K562 (cell line): ENCODE data around the gene ELMO1. TPM values are rescaled to one million over a fixed set of nuclear protein-coding genes. Genes with fewer than 3 reads are reported as not detected.
A peak's percentile ranks its signal among the peaks of the same experiment; 100 is the strongest.

ENCODE experiments used
- DPF2 ChIP-seq: fragments of 450-650 bp; IDR thresholded peaks from 2 replicates; pipeline ENCODE4 v1.6.1; 2016
- EP300 ChIP-seq: IDR thresholded peaks from 2 replicates; pipeline ENCODE4 v1.6.1; 2012; ENCODE audit warnings: low read length, improper control_type of control experiment
- GTF2E2 ChIP-seq: fragments of 200-800 bp; sonication (Bioruptor generic); IDR thresholded peaks from 2 replicates; pipeline ENCODE4 v1.6.1; 2016; ENCODE audit warnings: missing genetic modification characterization, missing compliant biosample characterization
- MAFK ChIP-seq: IDR thresholded peaks from 2 replicates; pipeline ENCODE4 v1.6.1; 2011; ENCODE audit warnings: low read length, improper control_type of control experiment
- MXI1 ChIP-seq: IDR thresholded peaks from 2 replicates; pipeline ENCODE4 v1.6.1; 2011; ENCODE audit warnings: low read depth, mild to moderate bottlenecking, improper control_type of control experiment, low read length
- MYNN ChIP-seq, 2 experiments: sonication (generic); formaldehyde crosslinking in 1 of 2; IDR thresholded peaks; 2 replicates each; pipeline versions ENCODE4 v1.5.0 to v1.6.1; 2016 to 2020; ENCODE audit warnings: antibody characterized with exemption in 1 of 2, missing genetic modification reagents in 1 of 2
- PRPF4 ChIP-seq: fragments of 200-400 bp; formaldehyde crosslinking; IDR thresholded peaks from one replicate; pipeline ENCODE4 v1.6.1; 2017; ENCODE audit warnings: low read length, low read depth, mild to moderate bottlenecking; ENCODE audit not compliant: insufficient read depth, poor library complexity, severe bottlenecking
- RCOR1 ChIP-seq, 2 experiments: IDR thresholded peaks; 2 replicates each; pipeline ENCODE4 v1.6.1; 2012; ENCODE audit warnings: low read depth in 2 of 2, low read length in 2 of 2, borderline replicate concordance in 1 of 2, improper control_type of control experiment in 1 of 2
- RFX5 ChIP-seq: IDR thresholded peaks from 2 replicates; pipeline ENCODE4 v1.6.1; 2011; ENCODE audit warnings: low read depth, mild to moderate bottlenecking, improper control_type of control experiment, low read length
- RHOXF2B ChIP-seq: fragments of 250-450 bp; sonication (Bioruptor Pico); conservative IDR thresholded peaks from 2 replicates; pipeline ENCODE4 v1.5.1; 2021
- SIRT6 ChIP-seq: IDR thresholded peaks from one replicate; pipeline ENCODE4 v1.6.1; 2012; ENCODE audit warnings: low read depth, mild to moderate bottlenecking, control low read depth, inconsistent platforms, low read length, moderate library complexity
- SMAD4 ChIP-seq: fragments of 250-450 bp; sonication (Bioruptor Pico); conservative IDR thresholded peaks from 2 replicates; pipeline ENCODE4 v1.8.0; 2021; ENCODE audit warnings: inconsistent platforms, mild to moderate bottlenecking, moderate library complexity
- SMARCB1 ChIP-seq: IDR thresholded peaks from 2 replicates; pipeline ENCODE4 v1.6.1; 2011; ENCODE audit warnings: improper control_type of control experiment, low read depth; ENCODE audit not compliant: insufficient read length
- U2AF1 ChIP-seq: fragments of 200-400 bp; formaldehyde crosslinking; optimal IDR thresholded peaks from 2 replicates; pipeline ENCODE3; 2017; ENCODE audit warnings: mild to moderate bottlenecking, low read depth, low read length, moderate library complexity
- ZNF551 ChIP-seq: fragments of 250-450 bp; sonication (Bioruptor Pico); IDR thresholded peaks from 2 replicates; pipeline ENCODE4 v1.5.0; 2021; ENCODE audit warnings: mild to moderate bottlenecking, moderate library complexity
- ZNF699 ChIP-seq: fragments of 250-450 bp; sonication (Bioruptor Pico); IDR thresholded peaks from 2 replicates; pipeline ENCODE4 v1.8.0; 2021; ENCODE audit warnings: mild to moderate bottlenecking, moderate library complexity; ENCODE audit not compliant: insufficient replicate concordance
- polyA plus RNA-seq, 8 experiments: library from polyadenylated mRNA; depleted of rRNA in 4 of 8; stranded (reverse) in 5 of 8; unstranded in 3 of 8; fragments of >200 nt; fragmentation: Nextera tagmentation in 2 of 8; fragmentation: Illumina TruSeq in 1 of 8; extraction: Ambion mirVana in 2 of 8; extraction: Trizol in 1 of 8; gene quantifications; 2 replicates each; pipeline versions ENCODE4 v1.2.1 to v1.2.3, GENCODE V29; 2011 to 2014; ENCODE audit warnings: inconsistent platforms in 1 of 8, missing spikeins in 1 of 8
- total RNA-seq, 7 experiments: library from RNA; depleted of rRNA in 6 of 7; stranded (reverse); fragments of >200 nt in 6 of 7; fragmentation: Illumina TruSeq in 2 of 7; extraction: Trizol in 2 of 7; gene quantifications; 2 replicates each; pipeline versions ENCODE4 v1.2.1 to v1.2.3, GENCODE V29; 2011 to 2021; ENCODE audit warnings: low replicate concordance in 1 of 7
- TF ChIP-seq, protein P1 (sequence below): fragments of 450-650 bp; formaldehyde crosslinking; IDR thresholded peaks from 2 replicates; pipeline ENCODE4 v1.4.0; 2022; ENCODE audit warnings: missing genetic modification characterization
- TF ChIP-seq, protein P2 (sequence below), 2 experiments: fragments of 450-650 bp; conservative IDR thresholded peaks; 2 replicates each; pipeline ENCODE4 v1.6.1; 2017; ENCODE audit warnings: mild to moderate bottlenecking in 2 of 2, moderate library complexity in 2 of 2
- TF ChIP-seq, protein P3 (sequence below): fragments of 250-450 bp; sonication (Bioruptor Pico); IDR thresholded peaks from 2 replicates; pipeline ENCODE4 v1.8.0; 2021; ENCODE audit warnings: mild to moderate bottlenecking, moderate library complexity
- TF ChIP-seq, protein P4 (sequence below): sonication (generic); formaldehyde crosslinking; IDR thresholded peaks from 2 replicates; pipeline ENCODE4 v1.8.1; 2023; ENCODE audit warnings: mild to moderate bottlenecking, missing genetic modification reagents
- TF ChIP-seq, protein P5 (sequence below): fragments of 250-450 bp; sonication (Bioruptor Pico); IDR thresholded peaks from 2 replicates; pipeline ENCODE4 v1.8.0; 2021; ENCODE audit warnings: borderline replicate concordance, mild to moderate bottlenecking, moderate library complexity; ENCODE audit not compliant: poor library complexity, severe bottlenecking

ELMO1 gene
- total and polyA plus RNA-seq, 9 of the 15 experiments (the other 6 are each of a cell fraction or from before 2014, with no cell fraction given): 0.36 to 7.2 (median 3.6) TPM

DNA sequence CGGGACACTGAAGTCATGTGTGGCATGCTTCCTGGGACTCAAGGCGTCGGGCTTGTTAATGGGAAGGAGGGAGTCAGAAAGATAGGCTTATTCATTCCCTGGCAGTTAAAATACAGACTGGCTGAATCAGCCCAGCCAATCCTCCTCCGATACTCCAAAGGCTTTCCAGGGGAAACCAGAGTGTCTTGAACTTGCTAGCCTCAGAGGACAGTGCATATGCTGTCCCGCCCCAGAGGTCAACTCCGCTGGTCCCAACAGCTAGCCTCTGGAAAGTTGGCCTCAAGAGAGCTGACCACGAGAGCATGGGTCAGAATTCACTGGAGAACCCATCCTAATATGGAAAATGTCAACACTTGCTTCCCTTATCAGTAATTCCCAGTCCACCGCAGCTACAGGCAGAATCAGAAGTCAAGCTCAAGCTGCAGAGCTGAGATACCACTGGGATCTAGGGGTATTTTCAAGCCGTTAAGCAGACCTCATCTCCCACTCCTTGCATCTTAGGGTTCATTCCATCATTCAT lies 43.0 kb downstream of the ELMO1 start (continued):
- TF ChIP-seq RCOR1 (IDR thresholded peaks at IDR 0.05; ENCODE audit: borderline replicate concordance in 1 of 2, low read depth in 2 of 2, low read length in 2 of 2) (peak in 1 of 2 experiments; percentile 77; a peak in 1 of 4 replicates), SMAD4 (CRISPR knock-in tag) (no peak), RHOXF2B (no peak), MAFK (peak; percentile 3; the same call in 1 of the 2 replicates), MXI1 (no peak), RFX5 (no peak), SIRT6 (no peak), EP300 (peak; percentile 86), GTF2E2 (tag) (no peak), PRPF4 (no peak), SMARCB1 (no peak), ZNF699 (CRISPR knock-in tag) (no peak), MYNN (IDR thresholded peaks at IDR 0.05) (no peak), MYNN (CRISPR knock-in tag; IDR thresholded peaks at IDR 0.05) (no peak), DPF2 (0 out of 2 replicates have a peak, but pooled peaks have one; percentile 37), U2AF1 (no peak), ZNF551 (CRISPR knock-in tag) (no peak)
- TF ChIP-seq, protein P1, sequence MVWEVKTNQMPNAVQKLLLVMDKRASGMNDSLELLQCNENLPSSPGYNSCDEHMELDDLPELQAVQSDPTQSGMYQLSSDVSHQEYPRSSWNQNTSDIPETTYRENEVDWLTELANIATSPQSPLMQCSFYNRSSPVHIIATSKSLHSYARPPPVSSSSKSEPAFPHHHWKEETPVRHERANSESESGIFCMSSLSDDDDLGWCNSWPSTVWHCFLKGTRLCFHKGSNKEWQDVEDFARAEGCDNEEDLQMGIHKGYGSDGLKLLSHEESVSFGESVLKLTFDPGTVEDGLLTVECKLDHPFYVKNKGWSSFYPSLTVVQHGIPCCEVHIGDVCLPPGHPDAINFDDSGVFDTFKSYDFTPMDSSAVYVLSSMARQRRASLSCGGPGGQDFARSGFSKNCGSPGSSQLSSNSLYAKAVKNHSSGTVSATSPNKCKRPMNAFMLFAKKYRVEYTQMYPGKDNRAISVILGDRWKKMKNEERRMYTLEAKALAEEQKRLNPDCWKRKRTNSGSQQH (CRISPR knock-in tag): no peak
- TF ChIP-seq, protein P2, sequence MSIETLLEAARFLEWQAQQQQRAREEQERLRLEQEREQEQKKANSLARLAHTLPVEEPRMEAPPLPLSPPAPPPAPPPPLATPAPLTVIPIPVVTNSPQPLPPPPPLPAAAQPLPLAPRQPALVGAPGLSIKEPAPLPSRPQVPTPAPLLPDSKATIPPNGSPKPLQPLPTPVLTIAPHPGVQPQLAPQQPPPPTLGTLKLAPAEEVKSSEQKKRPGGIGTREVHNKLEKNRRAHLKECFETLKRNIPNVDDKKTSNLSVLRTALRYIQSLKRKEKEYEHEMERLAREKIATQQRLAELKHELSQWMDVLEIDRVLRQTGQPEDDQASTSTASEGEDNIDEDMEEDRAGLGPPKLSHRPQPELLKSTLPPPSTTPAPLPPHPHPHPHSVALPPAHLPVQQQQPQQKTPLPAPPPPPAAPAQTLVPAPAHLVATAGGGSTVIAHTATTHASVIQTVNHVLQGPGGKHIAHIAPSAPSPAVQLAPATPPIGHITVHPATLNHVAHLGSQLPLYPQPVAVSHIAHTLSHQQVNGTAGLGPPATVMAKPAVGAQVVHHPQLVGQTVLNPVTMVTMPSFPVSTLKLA (conservative IDR thresholded peaks at IDR 0.05): 0 out of 4 replicates have a peak, but pooled peaks have one; percentile 25 to 30
- TF ChIP-seq, protein P3, sequence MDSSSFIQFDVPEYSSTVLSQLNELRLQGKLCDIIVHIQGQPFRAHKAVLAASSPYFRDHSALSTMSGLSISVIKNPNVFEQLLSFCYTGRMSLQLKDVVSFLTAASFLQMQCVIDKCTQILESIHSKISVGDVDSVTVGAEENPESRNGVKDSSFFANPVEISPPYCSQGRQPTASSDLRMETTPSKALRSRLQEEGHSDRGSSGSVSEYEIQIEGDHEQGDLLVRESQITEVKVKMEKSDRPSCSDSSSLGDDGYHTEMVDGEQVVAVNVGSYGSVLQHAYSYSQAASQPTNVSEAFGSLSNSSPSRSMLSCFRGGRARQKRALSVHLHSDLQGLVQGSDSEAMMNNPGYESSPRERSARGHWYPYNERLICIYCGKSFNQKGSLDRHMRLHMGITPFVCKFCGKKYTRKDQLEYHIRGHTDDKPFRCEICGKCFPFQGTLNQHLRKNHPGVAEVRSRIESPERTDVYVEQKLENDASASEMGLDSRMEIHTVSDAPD (CRISPR knock-in tag): no peak
- TF ChIP-seq, protein P4, sequence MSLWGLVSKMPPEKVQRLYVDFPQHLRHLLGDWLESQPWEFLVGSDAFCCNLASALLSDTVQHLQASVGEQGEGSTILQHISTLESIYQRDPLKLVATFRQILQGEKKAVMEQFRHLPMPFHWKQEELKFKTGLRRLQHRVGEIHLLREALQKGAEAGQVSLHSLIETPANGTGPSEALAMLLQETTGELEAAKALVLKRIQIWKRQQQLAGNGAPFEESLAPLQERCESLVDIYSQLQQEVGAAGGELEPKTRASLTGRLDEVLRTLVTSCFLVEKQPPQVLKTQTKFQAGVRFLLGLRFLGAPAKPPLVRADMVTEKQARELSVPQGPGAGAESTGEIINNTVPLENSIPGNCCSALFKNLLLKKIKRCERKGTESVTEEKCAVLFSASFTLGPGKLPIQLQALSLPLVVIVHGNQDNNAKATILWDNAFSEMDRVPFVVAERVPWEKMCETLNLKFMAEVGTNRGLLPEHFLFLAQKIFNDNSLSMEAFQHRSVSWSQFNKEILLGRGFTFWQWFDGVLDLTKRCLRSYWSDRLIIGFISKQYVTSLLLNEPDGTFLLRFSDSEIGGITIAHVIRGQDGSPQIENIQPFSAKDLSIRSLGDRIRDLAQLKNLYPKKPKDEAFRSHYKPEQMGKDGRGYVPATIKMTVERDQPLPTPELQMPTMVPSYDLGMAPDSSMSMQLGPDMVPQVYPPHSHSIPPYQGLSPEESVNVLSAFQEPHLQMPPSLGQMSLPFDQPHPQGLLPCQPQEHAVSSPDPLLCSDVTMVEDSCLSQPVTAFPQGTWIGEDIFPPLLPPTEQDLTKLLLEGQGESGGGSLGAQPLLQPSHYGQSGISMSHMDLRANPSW (CRISPR knock-in tag): no peak
- TF ChIP-seq, protein P5, sequence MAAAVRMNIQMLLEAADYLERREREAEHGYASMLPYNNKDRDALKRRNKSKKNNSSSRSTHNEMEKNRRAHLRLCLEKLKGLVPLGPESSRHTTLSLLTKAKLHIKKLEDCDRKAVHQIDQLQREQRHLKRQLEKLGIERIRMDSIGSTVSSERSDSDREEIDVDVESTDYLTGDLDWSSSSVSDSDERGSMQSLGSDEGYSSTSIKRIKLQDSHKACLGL: no peak
